GM06990 (cell line): ENCODE measurements around the gene PKM.

Source experiments
- DNase-seq: peaks from one replicate; pipeline ENCODE4 v3.0.0-alpha.2; 2011; ENCODE audit not compliant: insufficient read length; ENCODE audit errors: extremely low read depth
- H3K27me3 ChIP-seq: replicated peaks from 2 replicates; pipeline ENCODE4 v1.6.0; 2011; ENCODE audit warnings: low read length; ENCODE audit not compliant: control insufficient read depth, insufficient read depth
- H3K36me3 ChIP-seq: 2 replicates; pipeline ENCODE4 v1.5.1; 2011; ENCODE audit warnings: low read length; ENCODE audit not compliant: control insufficient read depth, insufficient read depth
- H3K4me3 ChIP-seq: replicated peaks from 2 replicates; pipeline ENCODE4 v1.5.1; 2011; ENCODE audit warnings: low read depth, mild to moderate bottlenecking, control low read depth, low read length
- CTCF ChIP-seq: IDR thresholded peaks from 2 replicates; pipeline ENCODE4 v1.5.1; 2011; ENCODE audit warnings: low read length, control low read depth, mild to moderate bottlenecking, inconsistent platforms; ENCODE audit not compliant: insufficient read depth, poor library complexity, severe bottlenecking

The PKM gene

GRCh38 chr15:72184165-72184811, 46.7 kb downstream of the PKM start:
- TF ChIP-seq CTCF = no peak
- no peaks in the 10 kb centered on the region for H3K36me3 ChIP-seq
- H3K27me3 ChIP-seq = no peaks in the 10 kb centered on the region; the same call in none of the 2 replicates
- H3K4me3 ChIP-seq = no peak overlapping the region
- DNase-seq = no peak

GRCh38 chr15:72183781-72184164, 47.2 kb downstream of the PKM start:
- no peak for DNase-seq
- no peak for TF ChIP-seq CTCF
- Histone ChIP-seq H3K27me3 (no peaks in the 10 kb centered on the region; the same call in none of the 2 replicates), H3K4me3 (no peak overlapping the region), H3K36me3 (no peaks in the 10 kb centered on the region)

- TF ChIP-seq CTCF = no peak
Observed at GRCh38 chr15:72182673-72183072, 48.3 kb downstream of the PKM start.

GRCh38 chr15:72182244-72182643, 48.7 kb downstream of the PKM start:
- H3K4me3 ChIP-seq = no peak overlapping the region
- no peaks in the 10 kb centered on the region; the same call in none of the 2 replicates for H3K27me3 ChIP-seq
- TF ChIP-seq CTCF = no peak
- no peaks in the 10 kb centered on the region for H3K36me3 ChIP-seq
- DNase-seq = no peak

More at GRCh38 chr15:72182673-72183072, 48.3 kb downstream of the PKM start:
- H3K27me3 ChIP-seq = no peaks in the 10 kb centered on the region; the same call in none of the 2 replicates
- H3K4me3 ChIP-seq = no peak overlapping the region
- DNase-seq = no peak
- no peaks in the 10 kb centered on the region for H3K36me3 ChIP-seq

GRCh38 chr15:72180761-72181324, 50.1 kb downstream of the PKM start:
- H3K4me3 ChIP-seq = no peak overlapping the region
- DNase-seq = no peak
- H3K27me3 ChIP-seq = no peaks in the 10 kb centered on the region; the same call in none of the 2 replicates
- no peaks in the 10 kb centered on the region for H3K36me3 ChIP-seq
- TF ChIP-seq CTCF = no peak
